ENCODE data around the gene HAGH. TPM values are rescaled to one million over a fixed set of nuclear protein-coding genes. Genes with fewer than 3 reads are reported as not detected.
A peak's percentile ranks its signal among the peaks of the same experiment; 100 is the strongest.

HAGH gene
- total RNA-seq, 1 donor from 2014 or later: 71.8 TPM

GRCh38 chr16:1792836-1793577 lies 33.6 kb downstream of the HAGH start:
- no peak for ATAC-seq
- peak overlapping the region; percentile 29 for H3K4me3 ChIP-seq
- no peaks in the 10 kb centered on the region for H3K4me1 ChIP-seq
- H3K27me3 ChIP-seq: no peaks in the 10 kb centered on the region
- TF ChIP-seq, protein P1, sequence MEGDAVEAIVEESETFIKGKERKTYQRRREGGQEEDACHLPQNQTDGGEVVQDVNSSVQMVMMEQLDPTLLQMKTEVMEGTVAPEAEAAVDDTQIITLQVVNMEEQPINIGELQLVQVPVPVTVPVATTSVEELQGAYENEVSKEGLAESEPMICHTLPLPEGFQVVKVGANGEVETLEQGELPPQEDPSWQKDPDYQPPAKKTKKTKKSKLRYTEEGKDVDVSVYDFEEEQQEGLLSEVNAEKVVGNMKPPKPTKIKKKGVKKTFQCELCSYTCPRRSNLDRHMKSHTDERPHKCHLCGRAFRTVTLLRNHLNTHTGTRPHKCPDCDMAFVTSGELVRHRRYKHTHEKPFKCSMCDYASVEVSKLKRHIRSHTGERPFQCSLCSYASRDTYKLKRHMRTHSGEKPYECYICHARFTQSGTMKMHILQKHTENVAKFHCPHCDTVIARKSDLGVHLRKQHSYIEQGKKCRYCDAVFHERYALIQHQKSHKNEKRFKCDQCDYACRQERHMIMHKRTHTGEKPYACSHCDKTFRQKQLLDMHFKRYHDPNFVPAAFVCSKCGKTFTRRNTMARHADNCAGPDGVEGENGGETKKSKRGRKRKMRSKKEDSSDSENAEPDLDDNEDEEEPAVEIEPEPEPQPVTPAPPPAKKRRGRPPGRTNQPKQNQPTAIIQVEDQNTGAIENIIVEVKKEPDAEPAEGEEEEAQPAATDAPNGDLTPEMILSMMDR (IDR thresholded peaks at IDR 0.05): no peak
- DNase-seq: peak; percentile 66
- no peak overlapping the region for H3K27ac ChIP-seq
- intact Hi-C loops (cut with DNase I): no loop called here
- peaks cover 15% of the 10 kb centered on the region for H3K36me3 ChIP-seq
- H3K9me3 ChIP-seq: no peaks in the 10 kb centered on the region

DNA sequence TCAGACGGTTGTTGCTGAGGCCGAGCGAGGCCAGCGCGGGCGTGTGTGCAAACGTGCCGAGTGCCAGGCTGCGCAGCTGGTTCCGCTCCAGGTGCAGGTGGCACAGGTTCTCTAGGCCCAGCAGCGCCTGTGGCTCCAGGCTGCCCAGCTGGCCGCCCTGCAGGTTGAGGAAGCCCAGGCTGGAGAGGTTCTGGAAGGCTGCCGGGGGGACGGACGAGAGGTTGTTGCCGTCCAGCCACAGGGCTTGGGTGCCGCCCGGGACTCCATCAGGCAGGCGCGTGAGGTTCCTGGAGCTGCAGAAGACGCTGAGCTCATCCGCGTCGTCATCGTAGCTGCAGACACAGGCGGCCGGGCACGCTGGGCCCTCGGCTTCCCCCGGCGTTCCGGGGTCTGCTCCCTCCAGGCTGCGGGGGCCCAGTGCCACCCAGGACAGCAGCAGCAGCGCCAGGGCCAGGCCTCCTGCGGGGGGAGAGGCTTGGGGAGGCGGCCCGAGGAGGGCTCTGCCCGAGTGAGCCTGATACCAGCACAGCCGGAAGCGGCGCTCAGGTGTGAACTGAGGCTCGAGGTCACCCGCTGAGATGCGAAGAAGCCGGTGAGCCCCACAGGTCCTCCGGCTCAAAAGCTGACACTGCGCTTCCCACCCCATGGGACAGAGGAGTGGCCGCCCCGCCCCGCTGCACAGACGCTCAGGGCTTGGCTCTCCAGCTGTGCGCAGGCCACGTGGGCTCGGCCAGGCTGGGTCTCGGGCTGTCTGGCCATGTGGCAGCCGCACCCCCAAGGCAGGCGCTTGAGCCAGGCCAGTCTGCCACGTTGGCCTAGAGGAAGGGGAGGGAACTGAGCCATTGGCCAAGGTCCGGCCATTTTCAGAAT lies 34.4 kb downstream of the HAGH start:
- ATAC-seq (no peak), DNase-seq (peak; percentile 63)
- Histone ChIP-seq H3K27me3 (no peaks in the 10 kb centered on the region), H3K36me3 (peaks cover 22% of the 10 kb centered on the region), H3K9me3 (no peaks in the 10 kb centered on the region), H3K4me3 (no peak overlapping the region), H3K4me1 (no peaks in the 10 kb centered on the region), H3K27ac (no peak overlapping the region)
- TF ChIP-seq, protein P1 (IDR thresholded peaks at IDR 0.05): no peak
- intact Hi-C loops (cut with DNase I): no loop called here

DNA sequence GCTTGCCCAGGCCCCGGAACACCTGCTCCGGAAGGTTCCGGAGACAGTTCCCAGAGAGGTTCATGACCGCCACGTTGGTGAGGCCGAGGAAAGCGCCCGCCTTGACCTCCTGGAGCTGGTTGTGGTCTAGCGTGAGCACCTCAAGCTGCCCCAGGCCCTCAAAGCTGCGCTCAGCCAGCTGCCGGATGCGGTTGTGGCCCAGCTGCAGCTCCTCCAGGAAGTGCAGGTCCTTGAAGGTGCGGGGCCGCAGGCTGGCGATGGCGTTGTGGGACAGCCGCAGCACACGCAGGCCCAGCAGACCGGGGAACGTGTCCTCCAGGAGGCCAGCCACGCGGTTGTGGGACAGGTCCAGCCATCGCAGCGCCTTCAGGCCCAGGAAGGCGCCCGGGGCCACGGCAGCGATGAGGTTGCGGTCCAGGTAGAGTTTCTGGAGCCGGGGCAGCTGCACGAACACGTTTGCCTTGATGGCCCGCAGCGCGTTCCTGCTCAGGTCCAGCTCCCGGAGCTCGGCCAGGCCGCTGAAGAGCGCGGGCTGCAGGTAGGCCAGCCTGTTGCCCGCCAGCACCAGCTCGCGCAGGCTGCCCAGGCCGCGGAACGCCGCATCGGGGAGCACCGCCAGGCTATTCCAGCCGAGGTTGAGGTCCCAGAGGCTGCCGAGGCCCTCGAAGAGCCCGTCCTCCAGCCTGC lies 35.2 kb downstream of the HAGH start:
- Histone ChIP-seq H3K4me3 (no peak overlapping the region), H3K9me3 (no peaks in the 10 kb centered on the region), H3K27me3 (no peaks in the 10 kb centered on the region), H3K27ac (no peak overlapping the region), H3K4me1 (no peaks in the 10 kb centered on the region), H3K36me3 (peaks cover 29% of the 10 kb centered on the region)
- ATAC-seq (no peak), DNase-seq (peak; percentile 60)
- TF ChIP-seq, protein P1 (IDR thresholded peaks at IDR 0.05): no peak
- intact Hi-C loops (cut with DNase I): no loop called here

DNA sequence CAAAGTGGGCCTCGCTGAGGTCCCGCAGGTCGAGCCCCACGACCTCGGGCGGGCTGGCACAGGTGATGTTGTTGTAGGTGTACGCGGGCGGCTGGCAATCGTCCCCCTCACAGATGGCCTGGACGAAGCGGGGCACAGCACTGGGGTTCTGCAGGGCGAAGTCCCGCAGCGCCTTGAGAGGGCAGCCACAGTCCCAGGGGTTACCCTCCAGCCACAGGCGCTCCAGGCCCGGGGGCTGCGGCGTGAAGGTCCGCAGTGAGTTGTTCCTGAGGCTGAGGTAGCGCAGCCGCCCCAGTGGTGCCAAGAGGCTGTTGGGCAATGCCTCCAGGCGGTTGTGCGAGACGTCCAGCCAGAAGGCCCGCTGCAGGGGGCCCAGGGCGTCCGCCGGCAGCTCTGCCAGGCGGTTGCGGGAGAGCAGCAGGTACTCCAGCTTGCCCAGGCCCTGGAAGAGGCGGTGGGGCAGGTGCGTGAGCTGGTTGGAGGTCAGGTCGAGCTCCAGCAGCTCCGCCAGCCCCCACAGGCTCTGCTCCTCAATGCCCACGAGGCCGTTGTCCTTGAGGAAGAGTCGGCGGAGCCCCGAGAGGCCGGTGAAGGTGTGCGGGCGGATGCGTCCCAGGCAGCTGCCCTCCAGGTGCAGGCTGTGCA lies 35.9 kb downstream of the HAGH start:
- ATAC-seq (no peak), DNase-seq (peak; percentile 63)
- H3K36me3 ChIP-seq: peaks cover 29% of the 10 kb centered on the region
- H3K4me3 ChIP-seq: no peak overlapping the region
- H3K9me3 ChIP-seq: no peaks in the 10 kb centered on the region
- intact Hi-C loops (cut with DNase I): no loop called here
- H3K27ac ChIP-seq: no peak overlapping the region
- H3K27me3 ChIP-seq: no peaks in the 10 kb centered on the region
- H3K4me1 ChIP-seq: no peaks in the 10 kb centered on the region
- TF ChIP-seq, protein P1 (IDR thresholded peaks at IDR 0.05): no peak

DNA sequence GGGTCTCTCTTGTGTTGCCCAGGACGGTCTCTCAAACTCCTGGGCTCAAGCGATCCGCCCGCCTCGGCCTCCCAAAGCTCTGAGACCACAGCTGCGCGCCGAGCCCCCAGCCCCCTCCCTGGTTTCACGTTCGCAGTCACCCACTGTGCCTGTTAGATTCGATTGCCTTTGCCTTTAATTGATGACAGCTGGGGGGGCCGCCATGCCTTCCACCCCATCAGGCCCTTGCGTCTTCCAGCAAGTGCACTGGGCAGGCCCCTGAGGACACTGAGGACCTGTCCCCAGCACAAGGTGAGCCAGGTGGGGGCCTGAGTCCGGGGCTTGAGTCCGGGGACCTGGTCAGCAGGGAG lies 36.4 kb downstream of the HAGH start:
- TF ChIP-seq, protein P1 (IDR thresholded peaks at IDR 0.05): no peak
- DNase-seq (no peak), ATAC-seq (no peak)
- intact Hi-C loops (cut with DNase I): no loop called here
- H3K36me3 ChIP-seq: peaks cover 29% of the 10 kb centered on the region
- no peaks in the 10 kb centered on the region for H3K27me3 ChIP-seq
- no peak overlapping the region for H3K27ac ChIP-seq
- no peaks in the 10 kb centered on the region for H3K4me1 ChIP-seq
- no peak overlapping the region for H3K4me3 ChIP-seq
- no peaks in the 10 kb centered on the region for H3K9me3 ChIP-seq

Measured in upper lobe of right lung (tissue), 1 donor.